Loucy (cell line): Measurements from ENCODE around the gene SSBP3.

Experiments
- CTCF ChIP-seq: fragments of 200-600 bp; sonication (generic); conservative IDR thresholded peaks from 2 replicates; pipeline ENCODE4 v1.5.1; 2014; ENCODE audit warnings: mild to moderate bottlenecking, antibody characterized with exemption, low read length
- EZH2phosphoT487 ChIP-seq: fragments of 200-600 bp; IDR thresholded peaks from 2 replicates; pipeline ENCODE4 v1.6.1; 2018; ENCODE audit warnings: antibody characterized with exemption, mild to moderate bottlenecking, moderate library complexity, borderline replicate concordance

GRCh38 chr1:54276617-54277450 lies 129.4 kb downstream of the SSBP3 start:
- TF ChIP-seq CTCF (no peak), EZH2phosphoT487 (no peak)
